NCI-H774 (cell line): ENCODE results near the gene CDKN1B.

Experiments used
- DNase-seq: peaks from one replicate; lab custom pipeline; 2025; lab: John Stamatoyannopoulos, UW

CDKN1B gene

DNA sequence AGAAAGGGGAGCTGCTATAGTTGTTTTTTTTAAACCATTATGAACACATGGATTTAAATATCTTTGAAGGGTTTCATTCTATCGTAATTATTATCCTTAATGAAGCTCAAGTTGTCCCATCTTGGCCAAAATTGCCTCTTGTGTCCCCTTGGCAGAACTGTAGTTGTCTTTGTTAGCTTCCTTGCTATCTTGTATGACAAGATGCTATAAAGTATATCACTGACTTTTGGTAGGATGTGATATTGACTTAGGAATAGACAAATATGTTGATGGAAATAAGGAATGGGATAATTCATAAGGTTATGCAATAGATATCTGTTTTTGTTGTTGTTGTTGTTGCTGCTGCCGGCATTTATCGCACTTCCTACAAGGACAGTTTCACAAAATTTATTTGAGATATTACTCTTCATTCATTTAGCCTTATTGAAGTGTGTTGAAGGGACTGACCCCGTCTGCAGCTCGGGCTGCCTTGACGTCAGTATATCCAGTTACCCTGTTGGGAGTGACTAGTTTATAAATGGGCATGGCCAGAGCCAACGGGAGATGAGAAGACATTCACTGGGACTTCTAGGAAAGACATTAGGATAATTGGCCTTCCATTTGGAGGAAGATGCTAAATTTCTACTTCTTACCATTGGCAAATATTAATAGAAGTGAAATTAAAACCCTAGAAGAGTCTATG is 42.2 kb downstream of the CDKN1B start:
- no peak for DNase-seq

DNA sequence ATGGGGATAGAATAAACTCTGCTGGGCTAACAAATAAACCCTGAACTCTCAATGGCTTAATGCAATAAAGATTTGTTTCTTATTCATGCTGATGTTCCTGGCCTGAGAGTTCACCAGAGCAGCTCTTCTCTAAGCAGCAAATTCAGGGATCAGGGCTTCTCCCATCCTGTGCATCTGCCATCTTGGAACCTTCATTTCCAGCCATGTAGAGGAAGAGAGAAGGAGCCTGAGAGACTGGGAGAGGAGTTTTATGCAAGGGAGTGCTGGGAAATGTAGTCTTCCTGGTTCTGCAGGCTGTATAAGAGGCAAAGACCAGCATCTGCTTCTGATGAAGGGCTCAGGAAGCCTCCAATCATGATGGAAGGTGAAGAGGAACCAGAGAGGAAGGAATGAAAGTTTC is 47.7 kb downstream of the CDKN1B start:
- no peak for DNase-seq

DNA sequence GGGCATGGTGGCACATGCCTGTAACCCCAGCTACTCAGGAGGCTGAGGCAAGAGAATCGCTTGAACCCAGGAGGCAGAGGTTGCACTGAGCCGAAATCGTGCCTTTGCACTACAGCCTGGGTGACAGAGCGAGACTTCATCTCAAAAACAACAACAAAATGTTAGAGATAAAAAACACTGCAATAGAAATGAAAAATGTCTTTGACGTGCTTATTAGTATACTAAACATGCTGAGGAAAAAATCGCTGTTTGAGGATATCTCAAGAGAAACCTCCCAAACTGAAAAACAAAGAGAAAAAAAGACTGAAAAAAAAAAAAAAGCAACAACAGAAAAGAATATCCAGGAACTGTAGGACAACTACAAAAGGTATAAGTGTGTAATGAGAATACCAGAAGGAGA is 53.1 kb downstream of the CDKN1B start:
- DNase-seq, result no peak
